Astrocyte of the cerebellum (primary cell): Measurements from ENCODE around the gene FAM135A.
A peak's percentile ranks its signal among the peaks of the same experiment; 100 is the strongest.

Experiments used
- DNase-seq: peaks from one replicate; pipeline ENCODE4 v3.0.0-alpha.2; 2011; ENCODE audit warnings: low read depth
- H3K4me3 ChIP-seq: 2 replicates; pipeline ENCODE4 v1.5.1; 2011; ENCODE audit warnings: mild to moderate bottlenecking, low read depth, low read length, moderate library complexity
- in situ Hi-C: cut with HindIII; loops from 2 replicates; pipeline ENCODE4 v1.10.0; 2017; ENCODE audit warnings: low sequenced_read_pairs
- TF ChIP-seq, protein P1 (sequence below): IDR thresholded peaks from 2 replicates; pipeline ENCODE4 v1.5.1; 2012; ENCODE audit warnings: low read length, low read depth, moderate library complexity, mild to moderate bottlenecking; ENCODE audit errors: missing control alignments

The FAM135A gene

DNA sequence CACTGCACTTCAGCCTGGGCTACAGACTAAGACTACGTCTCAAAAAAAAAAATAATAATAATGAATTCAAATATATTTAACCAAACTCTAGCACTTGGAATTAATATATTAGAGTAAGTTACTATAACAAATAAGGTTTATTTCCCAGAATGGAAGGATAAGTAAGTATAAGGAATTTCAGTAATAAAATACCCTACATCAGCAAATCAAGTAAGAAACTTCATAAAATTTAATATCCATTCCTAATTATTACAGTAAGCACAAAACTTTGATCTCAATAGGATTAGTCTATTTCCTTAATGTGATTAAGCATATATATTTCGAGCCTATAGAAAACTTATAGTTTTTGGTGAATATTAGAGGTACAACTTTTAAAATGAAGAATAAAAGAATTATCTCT, 116.7 kb downstream of the FAM135A start:
- in situ Hi-C loops = no loop called here
- TF ChIP-seq, protein P1, sequence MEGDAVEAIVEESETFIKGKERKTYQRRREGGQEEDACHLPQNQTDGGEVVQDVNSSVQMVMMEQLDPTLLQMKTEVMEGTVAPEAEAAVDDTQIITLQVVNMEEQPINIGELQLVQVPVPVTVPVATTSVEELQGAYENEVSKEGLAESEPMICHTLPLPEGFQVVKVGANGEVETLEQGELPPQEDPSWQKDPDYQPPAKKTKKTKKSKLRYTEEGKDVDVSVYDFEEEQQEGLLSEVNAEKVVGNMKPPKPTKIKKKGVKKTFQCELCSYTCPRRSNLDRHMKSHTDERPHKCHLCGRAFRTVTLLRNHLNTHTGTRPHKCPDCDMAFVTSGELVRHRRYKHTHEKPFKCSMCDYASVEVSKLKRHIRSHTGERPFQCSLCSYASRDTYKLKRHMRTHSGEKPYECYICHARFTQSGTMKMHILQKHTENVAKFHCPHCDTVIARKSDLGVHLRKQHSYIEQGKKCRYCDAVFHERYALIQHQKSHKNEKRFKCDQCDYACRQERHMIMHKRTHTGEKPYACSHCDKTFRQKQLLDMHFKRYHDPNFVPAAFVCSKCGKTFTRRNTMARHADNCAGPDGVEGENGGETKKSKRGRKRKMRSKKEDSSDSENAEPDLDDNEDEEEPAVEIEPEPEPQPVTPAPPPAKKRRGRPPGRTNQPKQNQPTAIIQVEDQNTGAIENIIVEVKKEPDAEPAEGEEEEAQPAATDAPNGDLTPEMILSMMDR = no peak
- DNase-seq = no peak
- no peak overlapping the region for H3K4me3 ChIP-seq

DNA sequence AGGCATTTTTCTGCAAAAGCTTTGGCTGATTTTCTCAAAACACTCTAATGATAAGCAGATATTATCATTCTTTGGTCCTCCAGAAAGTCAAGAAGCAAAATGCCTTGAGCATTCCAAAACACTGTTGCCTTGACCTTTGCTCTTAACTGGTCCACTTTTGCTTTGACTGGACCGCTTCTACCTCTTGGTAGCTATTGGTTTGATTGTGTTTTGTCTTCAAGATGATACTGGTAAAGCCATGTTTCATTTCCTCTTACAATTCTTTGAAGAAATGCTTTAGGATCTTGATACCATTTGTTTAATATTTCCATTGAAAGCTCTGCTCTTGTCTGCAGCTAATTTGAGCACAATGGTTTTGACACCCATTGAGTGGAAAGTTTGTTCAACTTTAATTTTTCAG, 117.8 kb downstream of the FAM135A start:
- TF ChIP-seq, protein P1 = no peak
- no peak for DNase-seq
- no peak overlapping the region for H3K4me3 ChIP-seq
- in situ Hi-C loops = no loop called here

DNA sequence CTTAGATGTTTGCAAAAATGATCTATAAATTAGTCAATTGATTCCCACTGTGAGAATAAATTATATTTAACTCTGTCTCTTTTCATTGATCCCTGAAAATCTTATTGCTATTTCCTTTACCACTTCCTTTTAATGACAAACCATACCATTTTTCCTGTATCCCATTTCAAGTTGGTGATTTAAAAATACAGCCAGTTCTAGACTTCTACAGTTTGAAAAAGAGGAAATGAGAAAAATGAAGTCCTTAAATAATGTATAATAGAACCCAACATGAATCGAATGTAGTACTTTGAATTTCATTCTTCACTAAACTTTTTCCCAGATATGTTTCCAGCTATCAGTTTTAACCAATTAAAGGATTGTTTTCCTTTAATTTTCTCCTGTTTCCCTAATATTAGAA, 124.0 kb downstream of the FAM135A start:
- no peak overlapping the region for H3K4me3 ChIP-seq
- in situ Hi-C loops = no loop called here
- no peak for DNase-seq
- TF ChIP-seq, protein P1 = no peak

DNA sequence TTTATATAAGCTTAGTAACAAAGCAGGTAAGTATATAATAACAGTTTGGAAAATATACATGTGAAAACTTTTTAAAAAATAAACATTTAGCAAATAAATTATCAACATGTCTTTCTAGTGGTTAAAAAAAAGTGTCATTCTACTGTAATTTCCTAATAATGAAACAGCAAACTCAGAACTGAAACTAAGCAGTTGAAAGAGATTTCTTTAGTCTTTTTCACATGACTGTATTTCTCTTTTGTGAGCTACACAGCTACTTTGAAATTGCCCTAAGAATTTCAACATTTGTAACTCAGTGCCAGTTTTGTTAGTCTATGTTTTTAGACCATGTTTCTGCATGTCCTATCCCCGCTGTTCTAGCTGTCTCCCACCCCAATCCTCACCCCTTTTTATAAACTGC, 125.1 kb downstream of the FAM135A start:
- in situ Hi-C loops = no loop called here
- no peak for DNase-seq
- TF ChIP-seq, protein P1 = no peak
- H3K4me3 ChIP-seq = no peak overlapping the region

DNA sequence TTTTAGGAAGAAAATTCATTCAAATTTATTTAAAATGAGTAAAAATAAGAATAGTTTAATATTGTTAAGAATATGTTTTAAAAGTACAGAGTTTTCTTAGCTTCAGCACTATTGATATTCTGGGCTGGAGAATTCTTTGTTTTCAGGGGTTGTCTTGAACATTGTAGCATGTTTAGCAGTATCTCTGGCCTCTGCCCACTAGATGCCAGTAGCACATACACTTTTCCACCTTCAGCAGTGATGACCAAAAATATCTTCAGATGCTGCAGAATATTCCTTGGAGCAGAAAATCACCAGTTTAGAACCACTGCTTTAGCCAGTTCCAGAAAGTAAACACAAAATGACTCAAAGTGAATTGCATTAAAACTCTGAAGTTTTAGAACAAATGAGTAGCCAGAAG, 134.0 kb downstream of the FAM135A start:
- no peak for DNase-seq
- in situ Hi-C loops = no loop called here
- H3K4me3 ChIP-seq = no peak overlapping the region
- TF ChIP-seq, protein P1 = peak; percentile 62

DNA sequence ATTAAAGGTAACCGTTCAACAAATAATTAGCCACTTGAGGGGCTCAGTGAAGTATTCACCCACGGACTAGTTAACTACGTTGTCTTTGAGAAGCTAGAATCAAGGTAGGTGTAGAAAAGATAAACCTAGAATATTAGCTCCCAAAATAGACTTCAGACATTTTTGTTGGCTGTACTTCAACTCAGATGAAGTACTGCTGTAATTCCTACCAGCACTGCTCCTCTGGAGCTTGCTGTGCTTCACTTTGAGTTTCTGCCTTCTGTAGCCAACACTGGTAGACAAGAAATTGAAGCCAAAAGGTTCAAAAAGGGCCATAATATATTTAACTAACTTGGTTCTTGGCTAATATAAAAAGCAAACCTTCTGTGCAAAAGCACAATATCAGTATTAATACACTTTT, 134.6 kb downstream of the FAM135A start:
- H3K4me3 ChIP-seq = no peak overlapping the region
- in situ Hi-C loops = no loop called here
- no peak for DNase-seq
- TF ChIP-seq, protein P1 = no peak

DNA sequence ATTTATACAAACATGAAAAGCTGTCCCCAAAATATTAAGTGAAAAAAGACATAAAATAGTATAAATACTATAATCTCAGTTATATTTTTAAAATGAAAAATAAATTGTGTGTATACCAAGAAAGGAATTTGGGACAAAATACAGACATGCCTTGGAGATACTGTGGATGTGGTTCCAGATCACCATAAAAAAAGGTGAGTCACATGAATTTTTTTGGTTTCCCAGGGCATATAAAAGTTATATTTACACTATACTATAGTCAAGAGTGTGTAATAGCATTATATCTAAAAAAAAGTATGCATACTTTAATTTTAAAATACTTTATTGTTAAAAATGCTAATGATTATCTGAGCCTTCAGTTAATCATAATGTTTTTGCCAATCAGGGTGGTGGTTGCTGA, 136.0 kb downstream of the FAM135A start:
- DNase-seq = no peak
- in situ Hi-C loops = no loop called here
- H3K4me3 ChIP-seq = no peak overlapping the region
- TF ChIP-seq, protein P1 = no peak
